Peyer's patch (tissue), 4 donors: Measurements from ENCODE around the gene NOTCH4. TPM values are rescaled to one million over a fixed set of nuclear protein-coding genes. Genes with fewer than 3 reads are reported as not detected.

ENCODE experiments used
- DNase-seq, 3 donors: peaks; one replicate each; pipeline ENCODE4 v3.0.0-alpha.2; 2017 to 2019
- H3K27ac ChIP-seq, 4 donors: fragments of 200-600 bp; sonication (generic); one replicate each; pipeline ENCODE4 v1.5.1; 2016 to 2019
- H3K27me3 ChIP-seq, 2 donors: fragments of 200-600 bp; sonication (generic); one replicate each; pipeline ENCODE4 v1.5.1; 2019
- H3K36me3 ChIP-seq, 3 donors: fragments of 200-600 bp; sonication (generic); one replicate each; pipeline ENCODE4 v1.5.1; 2016 to 2019
- H3K4me1 ChIP-seq, 4 donors: fragments of 200-600 bp; sonication (generic); one replicate each; pipeline ENCODE4 v1.5.1; 2016 to 2019
- H3K4me3 ChIP-seq, 4 donors: fragments of 200-600 bp; sonication (generic); 1 replicate in 3 of 4; 2 replicates in 1 of 4; pipeline ENCODE4 v1.5.1; 2016 to 2019; ENCODE audit warnings: mild to moderate bottlenecking in 1 of 4
- H3K9me3 ChIP-seq, 4 donors: fragments of 200-600 bp; sonication (generic); one replicate each; pipeline ENCODE4 v1.5.1; 2016 to 2019; ENCODE audit warnings: mild to moderate bottlenecking in 1 of 4
- CTCF ChIP-seq, 6 experiments: fragments of 450-650 bp in 4 of 6; fragments of 200-600 bp in 2 of 6; sonication (generic) in 1 of 6; IDR thresholded peaks; one replicate each; pipeline ENCODE4 v1.5.1; 2017 to 2019; ENCODE audit warnings: antibody characterized with exemption in 6 of 6, mild to moderate bottlenecking in 3 of 6, moderate library complexity in 1 of 6
- POLR2A ChIP-seq, 2 donors: fragments of 450-650 bp; IDR thresholded peaks; one replicate each; pipeline ENCODE4 v1.5.1; 2017; ENCODE audit warnings: antibody characterized with exemption in 2 of 2, mild to moderate bottlenecking in 2 of 2, moderate library complexity in 2 of 2
- total RNA-seq, 4 donors: library from RNA; depleted of rRNA; stranded (reverse); fragments of >200 nt; gene quantifications; one replicate each; pipeline ENCODE4 v1.1.0, GENCODE V29; 2016

NOTCH4 gene
- total RNA-seq, 4 donors from 2014 or later = 1.8 to 50.3 (median 8.9) TPM

GRCh38 chr6:32210191-32210601, 13.7 kb downstream of the NOTCH4 start:
- Histone ChIP-seq H3K9me3 (no peaks in the 10 kb centered on the region), H3K27ac (no peak overlapping the region), H3K36me3 (no peaks in the 10 kb centered on the region), H3K4me1 (no peaks in the 10 kb centered on the region), H3K27me3 (no peaks in the 10 kb centered on the region), H3K4me3 (no peak overlapping the region)
- TF ChIP-seq POLR2A (IDR thresholded peaks at IDR 0.05) = no peak
- no peak for TF ChIP-seq CTCF (IDR thresholded peaks at IDR 0.05)
- no peak for DNase-seq

- no peaks in the 10 kb centered on the region for H3K27me3 ChIP-seq
- H3K27ac ChIP-seq = no peak overlapping the region
- TF ChIP-seq POLR2A (IDR thresholded peaks at IDR 0.05) (no peak), CTCF (IDR thresholded peaks at IDR 0.05) (no peak)
- no peak overlapping the region for H3K4me3 ChIP-seq
- H3K9me3 ChIP-seq = no peaks in the 10 kb centered on the region
- no peaks in the 10 kb centered on the region for H3K36me3 ChIP-seq
- no peaks in the 10 kb centered on the region for H3K4me1 ChIP-seq
- DNase-seq = no peak
These were observed 14.9 kb downstream of the NOTCH4 start for GRCh38 chr6:32208996-32209395.

- H3K27ac ChIP-seq = no peak overlapping the region
- H3K27me3 ChIP-seq = no peaks in the 10 kb centered on the region
- TF ChIP-seq POLR2A (IDR thresholded peaks at IDR 0.05) (no peak), CTCF (IDR thresholded peaks at IDR 0.05) (no peak)
- DNase-seq = no peak
- no peaks in the 10 kb centered on the region for H3K36me3 ChIP-seq
- H3K9me3 ChIP-seq = no peaks in the 10 kb centered on the region
- no peaks in the 10 kb centered on the region for H3K4me1 ChIP-seq
- no peak overlapping the region for H3K4me3 ChIP-seq
These were observed 19.6 kb downstream of the NOTCH4 start for GRCh38 chr6:32204268-32204715.

- Histone ChIP-seq H3K9me3 (no peaks in the 10 kb centered on the region), H3K27ac (no peak overlapping the region), H3K4me3 (no peak overlapping the region), H3K27me3 (no peaks in the 10 kb centered on the region), H3K36me3 (no peaks in the 10 kb centered on the region), H3K4me1 (no peaks in the 10 kb centered on the region)
- TF ChIP-seq CTCF (IDR thresholded peaks at IDR 0.05) (no peak), POLR2A (IDR thresholded peaks at IDR 0.05) (no peak)
- no peak for DNase-seq
These were observed 20.2 kb downstream of the NOTCH4 start for GRCh38 chr6:32203426-32204267.

- Histone ChIP-seq H3K36me3 (no peaks in the 10 kb centered on the region), H3K27ac (no peak overlapping the region), H3K27me3 (no peaks in the 10 kb centered on the region), H3K4me3 (no peak overlapping the region), H3K4me1 (peaks cover 0 to 3% (median 0%) of the 10 kb centered on the region in 4 donors), H3K9me3 (no peaks in the 10 kb centered on the region)
- no peak for DNase-seq
- no peak for TF ChIP-seq CTCF (IDR thresholded peaks at IDR 0.05)
- no peak for TF ChIP-seq POLR2A (IDR thresholded peaks at IDR 0.05)
These were observed 21.7 kb downstream of the NOTCH4 start for GRCh38 chr6:32202186-32202585.
